Keratinocyte (primary cell): ENCODE results near the gene GTF3C5. TPM values are rescaled to one million over a fixed set of nuclear protein-coding genes. Genes with fewer than 3 reads are reported as not detected.
"Not testable (repeated sequence)": the region's sequence is repeated elsewhere in the genome, so short reads cannot be mapped to it uniquely, and the experiment has no call there.

Experiments used
- DNase-seq: peaks from one replicate; pipeline ENCODE4 v3.0.0-alpha.2; 2011; ENCODE audit warnings: low read depth, missing footprints, low spot score
- FAIRE-seq: peaks from 2 replicates; lab custom pipeline; 2011; peaks lifted over from hg19 to GRCh38; lab: Jason Lieb, UNC
- H2AFZ ChIP-seq: 2 replicates; pipeline ENCODE4 v1.6.0; 2012; ENCODE audit warnings: low read length, control low read depth, inconsistent platforms; ENCODE audit not compliant: control insufficient read depth
- H3K27ac ChIP-seq: 2 replicates; pipeline ENCODE4 v1.5.1; 2011; ENCODE audit warnings: low read length; ENCODE audit not compliant: control insufficient read depth, insufficient read depth
- H3K27me3 ChIP-seq: 3 replicates; pipeline ENCODE4 v1.6.0; 2011; ENCODE audit warnings: low read length; ENCODE audit not compliant: control insufficient read depth, insufficient read depth; ENCODE audit errors: extremely low read depth
- H3K36me3 ChIP-seq, 2 experiments: 2 replicates in 1 of 2; 3 replicates in 1 of 2; pipeline ENCODE4 v1.5.1; 2011; ENCODE audit warnings: low read length in 2 of 2, mild to moderate bottlenecking in 1 of 2; ENCODE audit not compliant: control insufficient read depth in 2 of 2, insufficient read depth in 2 of 2; ENCODE audit errors: extremely low read depth in 1 of 2
- H3K4me1 ChIP-seq: 3 replicates; pipeline ENCODE4 v1.5.1; 2011; ENCODE audit warnings: low read length; ENCODE audit not compliant: control insufficient read depth, insufficient read depth; ENCODE audit errors: extremely low read depth
- H3K4me2 ChIP-seq: 3 replicates; pipeline ENCODE4 v1.6.0; 2011; ENCODE audit warnings: low read depth, low read length; ENCODE audit not compliant: control insufficient read depth, insufficient read depth; ENCODE audit errors: extremely low read depth
- H3K4me3 ChIP-seq, 3 experiments: fragments of 200-600 bp in 1 of 3; sonication (generic) in 1 of 3; 2 replicates in 2 of 3; 3 replicates in 1 of 3; pipeline ENCODE4 v1.5.1; 2011 to 2016; ENCODE audit warnings: low read length in 3 of 3, mild to moderate bottlenecking in 3 of 3, control low read depth in 2 of 3, inconsistent platforms in 1 of 3, low read depth in 1 of 3, mixed read lengths in 1 of 3, mixed run types in 1 of 3, moderate library complexity in 1 of 3; ENCODE audit not compliant: control insufficient read depth in 2 of 3, insufficient read depth in 2 of 3; ENCODE audit errors: extremely low read depth in 1 of 3
- H3K79me2 ChIP-seq: 2 replicates; pipeline ENCODE4 v1.6.0; 2012; ENCODE audit warnings: low read length; ENCODE audit not compliant: control insufficient read depth, insufficient read depth
- H3K9ac ChIP-seq: 3 replicates; pipeline ENCODE4 v1.6.0; 2011; ENCODE audit warnings: low read length; ENCODE audit not compliant: control insufficient read depth, insufficient read depth; ENCODE audit errors: extremely low read depth
- H3K9me1 ChIP-seq: 3 replicates; pipeline ENCODE4 v1.6.0; 2011; ENCODE audit warnings: low read length; ENCODE audit not compliant: control insufficient read depth, insufficient read depth; ENCODE audit errors: extremely low read depth
- H3K9me3 ChIP-seq: 2 replicates; pipeline ENCODE4 v1.5.1; 2012; ENCODE audit warnings: low read depth, low read length; ENCODE audit not compliant: control insufficient read depth
- H4K20me1 ChIP-seq: 3 replicates; pipeline ENCODE4 v1.6.0; 2011; ENCODE audit warnings: low read length; ENCODE audit not compliant: control insufficient read depth, insufficient read depth; ENCODE audit errors: extremely low read depth
- EZH2 ChIP-seq: IDR thresholded peaks from one replicate; pipeline ENCODE4 v1.6.1; 2012; ENCODE audit warnings: inconsistent platforms, mild to moderate bottlenecking, low read length, moderate library complexity
- dilution Hi-C: fragments of 300-500 bp; cut with MboI; formaldehyde crosslinking; loops from one replicate; pipeline ENCODE4 v1.7.0; 2020; ENCODE audit warnings: low sequenced_read_pairs; ENCODE audit not compliant: extremely low pct_ligation_motif_present
- polyA plus RNA-seq, 5 experiments: library from polyadenylated mRNA; depleted of rRNA in 3 of 5; stranded (reverse) in 3 of 5; stranded (forward) in 1 of 5; unstranded in 1 of 5; fragments of >200 nt; gene quantifications; 1 replicate in 1 of 5; 2 replicates in 3 of 5; 3 replicates in 1 of 5; pipeline versions ENCODE4 v1.2.1 to v1.2.3, GENCODE V29; 2011 to 2012; ENCODE audit warnings: missing spikeins in 2 of 5, low read depth in 1 of 5, low replicate concordance in 1 of 5
- TF ChIP-seq, protein P1 (sequence below), 3 experiments: IDR thresholded peaks in 1 of 3; conservative IDR thresholded peaks in 1 of 3; optimal IDR thresholded peaks in 1 of 3; 2 replicates in 2 of 3; 3 replicates in 1 of 3; pipeline versions ENCODE3 to v1.5.1; 2011; ENCODE audit warnings: low read length in 3 of 3, mild to moderate bottlenecking in 3 of 3, moderate library complexity in 2 of 3, control low read depth in 1 of 3, inconsistent platforms in 1 of 3; ENCODE audit not compliant: insufficient read depth in 2 of 3; ENCODE audit errors: extremely low read depth in 1 of 3

GTF3C5 gene
- polyA plus RNA-seq, 1 donor (not counting 4 experiments of a cell fraction or from before 2014, with no cell fraction given) = 37.2 TPM

GRCh38 chr9:133060417-133060841, 29.6 kb downstream of the GTF3C5 start:
- dilution Hi-C loops = no loop called here
- H3K36me3 ChIP-seq = peaks cover 0 to 10% of the 10 kb centered on the region in 2 experiments
- no peaks in the 10 kb centered on the region for H3K9me3 ChIP-seq
- H3K9me1 ChIP-seq = peaks cover 3% of the 10 kb centered on the region
- H4K20me1 ChIP-seq = no peaks in the 10 kb centered on the region
- no peak overlapping the region for H3K4me2 ChIP-seq
- H2AFZ ChIP-seq = no peak overlapping the region
- H3K27ac ChIP-seq = no peak overlapping the region
- H3K79me2 ChIP-seq = no peaks in the 10 kb centered on the region
- H3K4me3 ChIP-seq = no peak overlapping the region
- FAIRE-seq (no peak), DNase-seq (no peak)
- peaks cover 10% of the 10 kb centered on the region for H3K27me3 ChIP-seq
- TF ChIP-seq, protein P1, sequence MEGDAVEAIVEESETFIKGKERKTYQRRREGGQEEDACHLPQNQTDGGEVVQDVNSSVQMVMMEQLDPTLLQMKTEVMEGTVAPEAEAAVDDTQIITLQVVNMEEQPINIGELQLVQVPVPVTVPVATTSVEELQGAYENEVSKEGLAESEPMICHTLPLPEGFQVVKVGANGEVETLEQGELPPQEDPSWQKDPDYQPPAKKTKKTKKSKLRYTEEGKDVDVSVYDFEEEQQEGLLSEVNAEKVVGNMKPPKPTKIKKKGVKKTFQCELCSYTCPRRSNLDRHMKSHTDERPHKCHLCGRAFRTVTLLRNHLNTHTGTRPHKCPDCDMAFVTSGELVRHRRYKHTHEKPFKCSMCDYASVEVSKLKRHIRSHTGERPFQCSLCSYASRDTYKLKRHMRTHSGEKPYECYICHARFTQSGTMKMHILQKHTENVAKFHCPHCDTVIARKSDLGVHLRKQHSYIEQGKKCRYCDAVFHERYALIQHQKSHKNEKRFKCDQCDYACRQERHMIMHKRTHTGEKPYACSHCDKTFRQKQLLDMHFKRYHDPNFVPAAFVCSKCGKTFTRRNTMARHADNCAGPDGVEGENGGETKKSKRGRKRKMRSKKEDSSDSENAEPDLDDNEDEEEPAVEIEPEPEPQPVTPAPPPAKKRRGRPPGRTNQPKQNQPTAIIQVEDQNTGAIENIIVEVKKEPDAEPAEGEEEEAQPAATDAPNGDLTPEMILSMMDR (optimal IDR thresholded peaks at IDR 0.05 in 1 of 3, IDR thresholded peaks at IDR 0.05 in 1 of 3, conservative IDR thresholded peaks at IDR 0.05 in 1 of 3; ENCODE audit: extremely low read depth in 1 of 3, insufficient read depth in 2 of 3, low read length in 3 of 3) = no peak
- TF ChIP-seq EZH2 = no peak
- peaks cover 43% of the 10 kb centered on the region for H3K4me1 ChIP-seq
- no peak overlapping the region for H3K9ac ChIP-seq

DNA sequence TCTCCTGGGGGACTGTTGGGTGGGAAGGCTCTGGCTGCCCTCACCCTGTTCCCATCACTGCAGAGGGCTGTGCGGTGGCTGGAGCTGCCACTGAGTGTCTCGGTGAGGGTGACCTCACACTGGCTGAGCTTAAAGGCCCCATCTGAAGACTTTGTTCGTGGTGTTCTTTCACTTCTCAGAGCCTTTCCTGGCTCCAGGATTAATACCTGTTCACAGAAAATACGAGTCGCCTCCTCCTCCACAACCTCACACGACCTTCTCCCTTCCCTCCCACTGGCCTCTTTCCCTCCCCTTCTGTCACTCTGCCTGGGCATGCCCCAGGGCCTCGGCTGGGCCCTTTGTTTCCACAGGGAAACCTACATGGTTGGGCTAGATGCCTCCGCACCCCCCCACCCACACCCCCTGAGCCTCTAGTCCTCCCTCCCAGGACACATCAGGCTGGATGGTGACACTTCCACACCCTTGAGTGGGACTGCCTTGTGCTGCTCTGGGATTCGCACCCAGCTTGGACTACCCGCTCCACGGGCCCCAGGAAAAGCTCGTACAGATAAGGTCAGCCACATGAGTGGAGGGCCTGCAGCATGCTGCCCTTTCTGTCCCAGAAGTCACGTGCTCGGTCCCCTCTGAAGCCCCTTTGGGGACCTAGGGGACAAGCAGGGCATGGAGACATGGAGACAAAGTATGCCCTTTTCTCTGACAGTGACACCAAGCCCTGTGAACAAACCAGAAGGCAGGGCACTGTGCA, 30.4 kb downstream of the GTF3C5 start:
- H3K4me3 ChIP-seq, dilution Hi-C loops, H3K36me3 ChIP-seq, H3K9ac ChIP-seq, H2AFZ ChIP-seq, H3K27ac ChIP-seq, H3K9me3 ChIP-seq, DNase-seq, H3K9me1 ChIP-seq, H3K79me2 ChIP-seq, H4K20me1 ChIP-seq, H3K27me3 ChIP-seq: not testable (repeated sequence)
- Histone ChIP-seq H3K4me2 (peak overlapping the region; percentile 32), H3K4me1 (peaks cover 42% of the 10 kb centered on the region)
- peak; percentile 89 for FAIRE-seq

DNA sequence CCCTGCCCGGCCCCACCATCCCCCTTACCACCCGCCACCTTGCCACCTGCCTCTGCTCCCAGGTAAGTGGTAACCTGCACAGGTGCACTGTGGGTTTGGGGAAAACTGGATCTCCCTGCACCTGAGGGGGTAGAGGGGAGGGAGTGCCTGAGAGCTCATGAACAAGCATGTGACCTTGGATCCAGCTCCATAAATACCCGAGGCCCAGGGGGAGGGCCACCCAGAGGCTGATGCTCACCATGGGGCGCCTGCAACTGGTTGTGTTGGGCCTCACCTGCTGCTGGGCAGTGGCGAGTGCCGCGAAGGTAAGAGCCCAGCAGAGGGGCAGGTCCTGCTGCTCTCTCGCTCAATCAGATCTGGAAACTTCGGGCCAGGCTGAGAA, 31.0 kb downstream of the GTF3C5 start, which contains the start of gene CEL:
Gene CEL, plus strand, starts transcription at position 218 of the 382 bp plus-strand sequence. Its CDS starts 22 bp downstream, at position 240.
- dilution Hi-C loops, H3K4me3 ChIP-seq, H3K36me3 ChIP-seq, H3K9me1 ChIP-seq, H3K9ac ChIP-seq, H3K79me2 ChIP-seq, H3K27ac ChIP-seq, H2AFZ ChIP-seq, H4K20me1 ChIP-seq, DNase-seq, H3K9me3 ChIP-seq, H3K27me3 ChIP-seq: not testable (repeated sequence)
- peak; percentile 48 for FAIRE-seq
- peaks cover 37% of the 10 kb centered on the region for H3K4me1 ChIP-seq
- H3K4me2 ChIP-seq = peak within 1 kb of the TSS; percentile 32

GRCh38 chr9:133062569-133062968, 31.8 kb downstream of the GTF3C5 start:
- H3K36me3 ChIP-seq, H3K4me3 ChIP-seq, H3K27me3 ChIP-seq, H2AFZ ChIP-seq, dilution Hi-C loops, H3K9me1 ChIP-seq, H3K27ac ChIP-seq, H3K4me2 ChIP-seq, DNase-seq, H4K20me1 ChIP-seq, H3K9me3 ChIP-seq, H3K79me2 ChIP-seq, H3K9ac ChIP-seq, FAIRE-seq: not testable (repeated sequence)
- H3K4me1 ChIP-seq = peaks cover 38% of the 10 kb centered on the region
